Esophagus muscularis mucosa (tissue), 4 donors: ENCODE results near the gene CTU2. TPM values are rescaled to one million over a fixed set of nuclear protein-coding genes. Genes with fewer than 3 reads are reported as not detected.
A peak's percentile ranks its signal among the peaks of the same experiment; 100 is the strongest.

Experiments used
- DNase-seq: peaks from one replicate; pipeline ENCODE4 v3.0.0-alpha.2; 2017; ENCODE audit errors: extremely low spot score
- H3K27ac ChIP-seq, 4 donors: fragments of 200-600 bp; sonication (generic); replicated peaks in 1 of 4; 1 replicate in 3 of 4; 2 replicates in 1 of 4; pipeline ENCODE4 v1.5.1; 2016 to 2019; ENCODE audit warnings: mild to moderate bottlenecking in 1 of 4
- H3K27me3 ChIP-seq, 4 donors: fragments of 200-600 bp; sonication (generic); one replicate each; pipeline versions ENCODE4 v1.5.1 to v1.6.0; 2016 to 2019
- H3K36me3 ChIP-seq, 4 donors: fragments of 200-600 bp; sonication (generic); one replicate each; pipeline ENCODE4 v1.5.1; 2016 to 2019
- H3K4me1 ChIP-seq, 4 donors: fragments of 200-600 bp; sonication (generic); one replicate each; pipeline ENCODE4 v1.5.1; 2016 to 2019
- H3K4me3 ChIP-seq, 4 donors: fragments of 200-600 bp; sonication (generic); 1 replicate in 2 of 4; 2 replicates in 2 of 4; pipeline ENCODE4 v1.5.1; 2016 to 2019; ENCODE audit warnings: mild to moderate bottlenecking in 4 of 4, moderate library complexity in 1 of 4
- H3K9me3 ChIP-seq, 4 donors: fragments of 200-600 bp; sonication (generic); 1 replicate in 3 of 4; 2 replicates in 1 of 4; pipeline ENCODE4 v1.5.1; 2016 to 2019
- EP300 ChIP-seq: sonication (generic); formaldehyde crosslinking; IDR thresholded peaks from one replicate; pipeline ENCODE4 v1.6.1; 2017; ENCODE audit warnings: antibody characterized with exemption
- POLR2A ChIP-seq: fragments of 450-650 bp; IDR thresholded peaks from one replicate; pipeline ENCODE4 v1.6.1; 2017; ENCODE audit warnings: antibody characterized with exemption, moderate library complexity, mild to moderate bottlenecking, low read depth
- POLR2AphosphoS5 ChIP-seq, 2 donors: sonication (generic); formaldehyde crosslinking; IDR thresholded peaks; one replicate each; pipeline ENCODE4 v1.6.1; 2017; ENCODE audit warnings: antibody characterized with exemption in 2 of 2
- WGBS: methylation state at CpG from one replicate; pipeline ENCODE4 v1.1.5; 2018; 5-methylcytosine and 5-hydroxymethylcytosine counted together
- intact Hi-C: fragments of 100-400 bp; cut with DNase I; formaldehyde crosslinking; loops from one replicate; pipeline ENCODE4 v1.15.1; 2023
- total RNA-seq, 4 donors: library from RNA; depleted of rRNA; stranded (reverse); fragments of >200 nt; gene quantifications; one replicate each; pipeline versions ENCODE4 v1.1.0 to v1.2.1, GENCODE V29; 2016
- TF ChIP-seq, protein P1 (sequence below), 3 experiments: fragments of 200-600 bp in 2 of 3; fragments of 450-650 bp in 1 of 3; sonication (generic) in 2 of 3; IDR thresholded peaks; one replicate each; pipeline ENCODE4 v1.5.1; 2017 to 2019; ENCODE audit warnings: antibody characterized with exemption in 3 of 3, mild to moderate bottlenecking in 2 of 3, moderate library complexity in 1 of 3

Gene CTU2
- total RNA-seq, 4 donors from 2014 or later = 8.9 to 14.7 (median 10.3) TPM

DNA sequence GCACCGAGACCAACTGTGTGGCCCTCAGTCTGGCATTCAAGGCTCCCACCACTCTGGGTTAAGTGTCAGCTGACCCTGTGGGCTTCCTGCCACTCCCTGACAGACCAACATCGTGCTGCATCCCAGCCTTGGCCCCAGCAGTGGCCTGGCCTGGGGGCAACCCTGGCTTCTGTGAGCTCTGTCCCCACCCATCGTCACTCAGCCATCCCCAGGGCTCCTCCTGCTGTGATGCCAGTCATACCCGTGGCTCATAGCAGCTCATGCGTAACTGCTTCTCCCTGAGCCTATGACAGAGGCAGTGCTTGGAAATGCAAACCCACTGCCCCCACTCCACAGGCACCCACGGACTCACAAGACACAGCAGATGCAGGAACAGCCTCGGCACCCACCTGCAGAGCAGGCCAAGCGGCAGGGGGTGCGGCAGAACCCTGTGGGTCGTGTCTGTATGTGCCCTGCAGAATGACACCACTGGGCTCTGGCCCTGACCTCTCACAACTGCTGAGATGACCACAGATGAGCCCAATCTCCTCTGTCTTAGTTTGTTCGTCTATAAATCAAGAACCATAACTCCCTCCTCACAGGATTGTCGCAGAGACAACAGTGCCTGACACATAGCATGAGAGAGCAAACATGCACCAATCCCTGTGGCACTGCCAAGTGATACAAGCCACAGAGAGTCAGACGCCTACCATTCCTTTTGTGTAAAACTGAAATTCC, 52.1 kb downstream of the CTU2 start:
- Histone ChIP-seq H3K36me3 (no peaks in the 10 kb centered on the region), H3K4me3 (no peak overlapping the region), H3K4me1 (peaks cover 42 to 97% (median 91%) of the 10 kb centered on the region in 4 donors), H3K27ac (peak overlapping the region; percentile 91 to 94 (median 92)), H3K9me3 (no peaks in the 10 kb centered on the region), H3K27me3 (no peaks in the 10 kb centered on the region)
- 75% methylated on average over 11 of the region's 13 CpGs for WGBS
- DNase-seq = no peak
- TF ChIP-seq POLR2A (no peak), EP300 (no peak), POLR2AphosphoS5 (IDR thresholded peaks at IDR 0.05) (no peak)
- TF ChIP-seq, protein P1, sequence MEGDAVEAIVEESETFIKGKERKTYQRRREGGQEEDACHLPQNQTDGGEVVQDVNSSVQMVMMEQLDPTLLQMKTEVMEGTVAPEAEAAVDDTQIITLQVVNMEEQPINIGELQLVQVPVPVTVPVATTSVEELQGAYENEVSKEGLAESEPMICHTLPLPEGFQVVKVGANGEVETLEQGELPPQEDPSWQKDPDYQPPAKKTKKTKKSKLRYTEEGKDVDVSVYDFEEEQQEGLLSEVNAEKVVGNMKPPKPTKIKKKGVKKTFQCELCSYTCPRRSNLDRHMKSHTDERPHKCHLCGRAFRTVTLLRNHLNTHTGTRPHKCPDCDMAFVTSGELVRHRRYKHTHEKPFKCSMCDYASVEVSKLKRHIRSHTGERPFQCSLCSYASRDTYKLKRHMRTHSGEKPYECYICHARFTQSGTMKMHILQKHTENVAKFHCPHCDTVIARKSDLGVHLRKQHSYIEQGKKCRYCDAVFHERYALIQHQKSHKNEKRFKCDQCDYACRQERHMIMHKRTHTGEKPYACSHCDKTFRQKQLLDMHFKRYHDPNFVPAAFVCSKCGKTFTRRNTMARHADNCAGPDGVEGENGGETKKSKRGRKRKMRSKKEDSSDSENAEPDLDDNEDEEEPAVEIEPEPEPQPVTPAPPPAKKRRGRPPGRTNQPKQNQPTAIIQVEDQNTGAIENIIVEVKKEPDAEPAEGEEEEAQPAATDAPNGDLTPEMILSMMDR (IDR thresholded peaks at IDR 0.05) = no peak
- intact Hi-C loops = no loop called here

DNA sequence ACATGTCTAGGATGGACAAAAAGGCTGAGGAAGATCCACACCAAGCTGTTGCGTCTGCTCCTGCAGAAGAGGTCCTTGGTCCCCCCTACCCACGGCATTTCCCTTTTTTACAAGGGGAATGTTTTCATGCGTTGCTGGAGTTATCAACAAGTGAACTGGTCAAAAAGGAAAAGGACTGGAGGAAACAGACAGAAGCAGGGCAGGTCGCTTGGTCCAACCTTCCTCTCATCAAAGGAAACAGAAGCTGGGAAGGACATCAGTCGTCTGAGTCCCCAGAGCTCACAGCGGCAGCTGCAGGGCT, 52.6 kb downstream of the CTU2 start:
- H3K27ac ChIP-seq = peak overlapping the region; percentile 91 to 94 (median 92)
- H3K4me3 ChIP-seq = peak overlapping the region in 1 of 4 donors; percentile 46
- WGBS = 72% methylated on average over 6 of the region's 6 CpGs
- H3K27me3 ChIP-seq = no peaks in the 10 kb centered on the region
- intact Hi-C loops = no loop called here
- TF ChIP-seq POLR2AphosphoS5 (IDR thresholded peaks at IDR 0.05) = no peak
- TF ChIP-seq, protein P1 (IDR thresholded peaks at IDR 0.05) = no peak
- no peak for TF ChIP-seq EP300
- no peak for TF ChIP-seq POLR2A
- H3K4me1 ChIP-seq = peaks cover 47 to 97% (median 91%) of the 10 kb centered on the region in 4 donors
- H3K9me3 ChIP-seq = no peaks in the 10 kb centered on the region
- DNase-seq = no peak
- H3K36me3 ChIP-seq = peaks cover 0 to 3% (median under 1%) of the 10 kb centered on the region in 4 donors

DNA sequence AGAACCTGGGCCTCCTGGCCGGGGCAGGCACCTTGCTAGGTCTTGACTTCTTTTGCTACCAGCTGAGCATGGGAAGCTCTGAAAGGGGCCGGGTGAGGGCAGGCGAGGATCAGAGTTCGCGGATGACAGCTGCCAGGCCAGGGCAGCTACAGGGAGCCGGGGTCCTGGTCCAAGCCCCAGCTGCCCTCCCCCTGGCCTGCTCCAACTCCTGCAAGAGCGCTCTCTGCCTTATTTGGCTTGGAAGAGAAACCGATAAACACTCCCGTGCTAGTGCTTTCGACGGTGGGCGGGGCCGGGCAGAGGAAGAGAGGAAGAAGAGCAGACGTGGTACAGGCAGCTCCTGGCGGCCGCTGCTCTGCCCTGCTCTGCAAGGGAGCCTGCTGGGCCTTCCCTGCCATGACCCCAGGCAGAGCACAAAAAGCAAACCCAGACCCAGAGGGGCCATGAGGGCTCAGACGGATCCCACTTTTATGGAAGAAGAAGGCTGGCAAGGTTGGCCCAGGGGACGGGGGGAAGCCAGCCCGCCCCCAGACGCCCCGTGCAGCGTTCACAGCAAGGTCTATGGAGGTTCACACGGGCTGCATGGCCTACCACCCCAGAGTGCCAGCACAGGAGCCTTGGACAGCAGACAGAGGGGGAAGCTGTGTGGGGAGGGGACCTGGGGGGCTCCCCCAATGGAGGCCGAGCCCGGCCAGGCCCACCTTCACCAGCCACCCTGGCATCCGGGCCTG, 53.1 kb downstream of the CTU2 start:
- no peaks in the 10 kb centered on the region for H3K27me3 ChIP-seq
- H3K9me3 ChIP-seq = no peaks in the 10 kb centered on the region
- intact Hi-C loops = no loop called here
- H3K36me3 ChIP-seq = peaks cover 0 to 8% (median 2%) of the 10 kb centered on the region in 4 donors
- H3K27ac ChIP-seq = peak overlapping the region; percentile 91 to 94 (median 92)
- peak overlapping the region; percentile 21 to 46 (median 37) for H3K4me3 ChIP-seq
- no peak for DNase-seq
- 41% methylated on average over 22 of the region's 26 CpGs for WGBS
- peak; percentile 95 to 96 for TF ChIP-seq POLR2AphosphoS5 (IDR thresholded peaks at IDR 0.05)
- TF ChIP-seq, protein P1 (IDR thresholded peaks at IDR 0.05) = peak in 2 of 3 experiments; percentile 41 to 49
- no peak for TF ChIP-seq POLR2A
- no peak for TF ChIP-seq EP300
- peaks cover 45 to 97% (median 90%) of the 10 kb centered on the region in 4 donors for H3K4me1 ChIP-seq

DNA sequence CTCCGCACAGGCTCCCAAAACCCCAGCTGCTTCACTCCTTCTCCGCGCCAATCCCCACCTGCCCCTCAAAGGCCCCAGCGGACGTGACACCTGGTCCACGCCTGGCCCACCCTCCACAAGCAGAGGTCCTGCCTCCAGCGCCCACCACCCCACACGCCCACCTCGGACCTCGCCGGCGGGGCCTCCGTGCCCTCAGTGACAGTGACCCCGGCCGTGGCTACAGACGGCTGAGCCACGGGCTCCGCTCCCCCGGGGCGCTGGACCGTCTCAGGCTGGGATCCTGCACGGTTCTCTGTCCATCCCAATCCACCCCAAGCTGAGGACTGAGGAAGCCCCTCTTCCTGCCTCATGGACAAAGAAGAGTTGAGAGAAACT, 53.7 kb downstream of the CTU2 start:
- H3K27me3 ChIP-seq = no peaks in the 10 kb centered on the region
- peaks cover 41 to 97% (median 90%) of the 10 kb centered on the region in 4 donors for H3K4me1 ChIP-seq
- DNase-seq = no peak
- WGBS = 75% methylated on average over 16 of the region's 22 CpGs
- peak overlapping the region; percentile 91 to 94 (median 92) for H3K27ac ChIP-seq
- H3K4me3 ChIP-seq = peak overlapping the region; percentile 21 to 46 (median 37)
- no peak for TF ChIP-seq POLR2AphosphoS5 (IDR thresholded peaks at IDR 0.05)
- TF ChIP-seq, protein P1 (IDR thresholded peaks at IDR 0.05) = no peak
- no peak for TF ChIP-seq POLR2A
- no peak for TF ChIP-seq EP300
- intact Hi-C loops = no loop called here
- peaks cover 0 to 8% (median 2%) of the 10 kb centered on the region in 4 donors for H3K36me3 ChIP-seq
- no peaks in the 10 kb centered on the region for H3K9me3 ChIP-seq
